ENCODE measurements around the gene FOSB. TPM values are rescaled to one million over a fixed set of nuclear protein-coding genes. Genes with fewer than 3 reads are reported as not detected.

The FOSB gene
- total and polyA plus RNA-seq, 9 of the 15 experiments (the other 6 are each of a cell fraction or from before 2014, with no cell fraction given): 0.11 to 2.7 (median 0.73) TPM

- in situ Hi-C loops (cut with MboI): loop anchor here (5.0 kb wide), 1 partner anchor 33 kb away; no protein-coding TSS in a partner anchor
- intact Hi-C loops (cut with micrococcal nuclease): no loop called here
- H4K20me1 ChIP-seq (replicated peaks; ENCODE audit: control insufficient read depth, insufficient read depth, low read length): no peaks in the 10 kb centered on the region
Observed at GRCh38 chr19:45474606-45475521, 7.1 kb downstream of the FOSB start.

More at GRCh38 chr19:45474606-45475521, 7.1 kb downstream of the FOSB start:
- no peaks in the 10 kb centered on the region for H3K36me3 ChIP-seq (ENCODE audit: control insufficient read depth, insufficient read depth, low read length)
- H3K27me3 ChIP-seq (ENCODE audit: control insufficient read depth in 2 of 2, insufficient read depth in 2 of 2, low read length in 2 of 2): no peaks in the 10 kb centered on the region
- no peak overlapping the region for H3K4me3 ChIP-seq
- CTCF ChIA-PET (ENCODE audit: low intra/inter-chr PET ratio): interaction anchor here (0.6 to 6.9 kb wide), 2 partner anchors 33 to 35 kb away, joined by 3 to 179 read pairs; no protein-coding TSS in a partner anchor
- no peaks in the 10 kb centered on the region for H3K9me1 ChIP-seq (ENCODE audit: control insufficient read depth, insufficient read depth, low read length)
- H3K79me2 ChIP-seq (ENCODE audit: control insufficient read depth, insufficient read depth, low read length): no peaks in the 10 kb centered on the region
- ATAC-seq (no peak), DNase-seq (ENCODE audit: extremely low read depth in 1 of 4, low spot score in 3 of 4) (no peak), FAIRE-seq (no peak)
- POLR2A ChIA-PET: interaction anchor here (0.6 kb wide), 1 partner anchor 68 kb away, joined by 3 read pairs; no protein-coding TSS in a partner anchor
- H2AFZ ChIP-seq (ENCODE audit: low read depth, low read length): no peak overlapping the region
- WGBS (ENCODE audit: insufficient coverage, low coverage, missing lambda C conversion rate): 68% methylated on average over 27 of the region's 28 CpGs
- BruUV-seq (replicated peaks): no TSS peak
- TF ChIP-seq, protein P1, sequence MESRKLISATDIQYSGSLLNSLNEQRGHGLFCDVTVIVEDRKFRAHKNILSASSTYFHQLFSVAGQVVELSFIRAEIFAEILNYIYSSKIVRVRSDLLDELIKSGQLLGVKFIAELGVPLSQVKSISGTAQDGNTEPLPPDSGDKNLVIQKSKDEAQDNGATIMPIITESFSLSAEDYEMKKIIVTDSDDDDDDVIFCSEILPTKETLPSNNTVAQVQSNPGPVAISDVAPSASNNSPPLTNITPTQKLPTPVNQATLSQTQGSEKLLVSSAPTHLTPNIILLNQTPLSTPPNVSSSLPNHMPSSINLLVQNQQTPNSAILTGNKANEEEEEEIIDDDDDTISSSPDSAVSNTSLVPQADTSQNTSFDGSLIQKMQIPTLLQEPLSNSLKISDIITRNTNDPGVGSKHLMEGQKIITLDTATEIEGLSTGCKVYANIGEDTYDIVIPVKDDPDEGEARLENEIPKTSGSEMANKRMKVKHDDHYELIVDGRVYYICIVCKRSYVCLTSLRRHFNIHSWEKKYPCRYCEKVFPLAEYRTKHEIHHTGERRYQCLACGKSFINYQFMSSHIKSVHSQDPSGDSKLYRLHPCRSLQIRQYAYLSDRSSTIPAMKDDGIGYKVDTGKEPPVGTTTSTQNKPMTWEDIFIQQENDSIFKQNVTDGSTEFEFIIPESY (CRISPR knock-in tag; IDR thresholded peaks at IDR 0.05): peak; percentile 54; the same call in 1 of the 2 replicates
- peak; percentile 47 for TF ChIP-seq TAF1 (IDR thresholded peaks at IDR 0.05; ENCODE audit: control insufficient read depth, extremely low read depth, insufficient read depth, low read length, severe bottlenecking)
- TF ChIP-seq TFAM (CRISPR knock-in tag; conservative IDR thresholded peaks at IDR 0.05): no peak
- TF ChIP-seq CHD2 (IDR thresholded peaks at IDR 0.05; ENCODE audit: low read depth, low read length): peak; percentile 1; the same call in 1 of the 2 replicates
- peak in 1 of 2 experiments; percentile 28; a peak in 1 of 4 replicates for TF ChIP-seq SIN3A (IDR thresholded peaks at IDR 0.05; ENCODE audit: borderline replicate concordance in 2 of 2, control insufficient read depth in 1 of 2, low read depth in 2 of 2, low read length in 2 of 2)
- TF ChIP-seq EHMT2 (IDR thresholded peaks at IDR 0.05): no peak
- TF ChIP-seq POLR2AphosphoS5 (IDR thresholded peaks at IDR 0.05; ENCODE audit: control insufficient read depth, insufficient read depth, low read depth, low read length): peak; percentile 11; the same call in 1 of the 2 replicates
- H3K9me3 ChIP-seq (replicated peaks; ENCODE audit: control insufficient read depth, insufficient read depth, low read depth, low read length): no peaks in the 10 kb centered on the region
- H3K4me1 ChIP-seq (replicated peaks in 1 of 2; ENCODE audit: control insufficient read depth in 2 of 2, insufficient read depth in 2 of 2, low read length in 2 of 2): peaks cover 15 to 26% of the 10 kb centered on the region in 2 experiments; a peak in 4 of 5 replicates
- no peak overlapping the region for H3K4me2 ChIP-seq (ENCODE audit: insufficient read depth, low read length)
- no peak overlapping the region for H3K27ac ChIP-seq (ENCODE audit: extremely low read depth, low read depth, low read length)
- peak overlapping the region in 1 of 2 experiments; percentile 43; a peak in 1 of 4 replicates for H3K9ac ChIP-seq (ENCODE audit: insufficient read depth in 1 of 2, low read depth in 2 of 2, low read length in 2 of 2)
